NCI-H146 treated with DMSO at 0.1 percent for 48 hours (cell line): Measurements from ENCODE around the gene GAGE10.
"Not testable (repeated sequence)": the region's sequence is repeated elsewhere in the genome, so short reads cannot be mapped to it uniquely, and the experiment has no call there.

ENCODE experiments used
- DNase-seq: peaks from one replicate; lab custom pipeline; 2025; ENCODE audit not compliant: unreplicated experiment; lab: John Stamatoyannopoulos, UW

Gene GAGE10

GRCh38 chrX:49276207-49276606 lies 27.2 kb upstream of the GAGE10 start:
- DNase-seq: no peak

GRCh38 chrX:49276671-49277534 lies 26.5 kb upstream of the GAGE10 start:
- no peak for DNase-seq

DNA sequence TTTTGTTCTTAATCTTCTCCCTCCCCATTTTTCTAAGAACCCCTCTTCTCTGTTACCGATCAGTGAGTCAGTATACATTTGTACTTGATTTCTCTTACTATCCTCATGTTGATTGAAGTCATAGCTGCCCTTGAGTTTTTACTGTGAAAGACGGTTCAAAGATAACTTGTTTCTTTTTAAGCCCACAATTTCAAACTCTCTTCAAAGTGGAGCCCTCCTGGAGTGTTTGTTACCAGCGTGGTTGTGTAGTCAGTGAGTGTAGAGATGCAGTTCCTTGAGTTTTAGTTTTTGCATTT lies 26.0 kb upstream of the GAGE10 start:
- DNase-seq: no peak

GRCh38 chrX:49278081-49278480 lies 25.4 kb upstream of the GAGE10 start:
- no peak for DNase-seq

DNA sequence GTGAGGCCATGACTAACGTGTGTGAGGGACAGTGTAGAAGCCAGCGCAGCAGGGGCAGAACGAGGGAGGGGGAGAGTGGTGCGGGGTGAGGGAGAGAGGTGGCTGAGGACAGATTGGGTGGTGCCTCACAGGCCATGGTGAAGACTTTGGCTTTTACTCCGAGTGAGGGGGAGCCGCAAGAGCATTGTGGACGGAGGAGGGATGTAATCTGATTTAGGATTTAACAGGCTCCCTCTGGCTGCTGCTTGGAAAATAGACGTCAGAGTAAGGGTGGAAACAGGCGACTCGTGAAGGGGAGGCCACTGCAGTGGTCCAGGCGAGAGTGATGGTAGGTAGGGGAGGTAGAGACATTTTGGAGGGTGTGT lies 20.8 kb upstream of the GAGE10 start:
- no peak for DNase-seq

GRCh38 chrX:49284212-49284611 lies 19.2 kb upstream of the GAGE10 start:
- no peak for DNase-seq

- DNase-seq: no peak
Measured at GRCh38 chrX:49286136-49286535, 17.3 kb upstream of the GAGE10 start.

- no peak for DNase-seq
Measured at GRCh38 chrX:49286581-49286980, 16.9 kb upstream of the GAGE10 start.

DNA sequence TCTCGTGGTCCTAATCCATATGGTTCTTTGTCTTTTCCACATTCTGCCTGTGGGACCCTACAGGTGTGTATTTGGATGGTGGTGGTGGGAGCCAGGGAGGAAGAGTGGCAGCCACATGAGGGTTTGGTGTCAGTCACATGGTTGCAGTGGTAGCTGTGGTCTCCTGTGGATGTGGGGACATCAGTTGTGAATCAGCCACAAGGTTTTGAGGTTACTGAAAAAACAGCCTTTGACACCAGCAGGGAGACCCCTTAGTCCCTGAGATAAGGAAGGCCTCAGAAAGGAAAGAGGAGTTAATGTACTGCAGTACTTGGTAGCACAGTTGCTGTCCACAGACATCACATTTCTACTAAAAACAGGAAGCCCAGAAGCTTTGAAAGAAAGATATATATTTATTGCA lies 15.8 kb upstream of the GAGE10 start:
- DNase-seq: no peak

- DNase-seq: no peak
Measured at GRCh38 chrX:49290215-49290614, 13.2 kb upstream of the GAGE10 start.

DNA sequence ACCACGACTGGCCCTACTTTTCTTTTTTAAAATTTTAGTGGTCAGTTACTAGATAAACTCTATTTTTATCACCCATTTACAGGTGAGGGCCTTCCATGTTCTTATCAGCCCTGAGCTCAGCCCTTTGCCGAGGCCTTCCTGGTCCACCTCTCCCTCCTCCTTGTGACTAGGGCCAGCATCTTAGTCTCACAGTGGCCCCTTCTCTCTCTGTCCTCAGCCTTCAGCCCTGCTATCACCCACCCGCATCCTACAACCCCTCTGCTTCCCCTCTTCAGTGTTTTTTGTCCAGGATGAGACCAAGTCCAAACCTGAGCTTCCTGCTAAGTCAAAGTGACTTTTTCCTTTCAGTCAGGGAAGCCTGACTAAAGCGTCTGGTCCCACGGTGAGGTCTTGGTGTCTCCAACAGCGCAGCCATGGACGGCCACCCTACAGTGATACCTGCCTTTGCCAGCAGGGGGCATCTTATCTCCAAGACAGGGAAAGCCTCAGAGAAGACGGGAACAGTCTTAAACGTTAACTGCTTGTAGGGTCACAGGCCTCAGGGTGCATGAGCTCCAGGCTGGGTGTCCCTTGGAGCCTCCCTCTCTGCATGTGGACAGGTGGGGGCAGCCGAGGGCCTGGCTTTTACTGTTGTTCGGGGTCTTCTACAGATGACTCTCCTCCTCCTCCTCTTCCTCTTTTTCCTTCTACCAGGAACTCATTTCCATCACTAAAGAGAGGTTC lies 11.7 kb upstream of the GAGE10 start:
- no peak for DNase-seq

- DNase-seq: no peak
Measured at GRCh38 chrX:49292400-49293362, 10.8 kb upstream of the GAGE10 start.

- DNase-seq: not testable (repeated sequence)
Measured at GRCh38 chrX:49299293-49299692, 4.2 kb upstream of the GAGE10 start.

- no peak for DNase-seq
Measured at GRCh38 chrX:49300703-49301102, 2.7 kb upstream of the GAGE10 start.

- DNase-seq: not testable (repeated sequence)
Measured at GRCh38 chrX:49307775-49308174, 4.3 kb downstream of the GAGE10 start.

GRCh38 chrX:49308604-49309269 lies 5.3 kb downstream of the GAGE10 start:
- no peak for DNase-seq

- no peak for DNase-seq
Measured at GRCh38 chrX:49309401-49309981, 6.0 kb downstream of the GAGE10 start.

GRCh38 chrX:49310371-49310770 lies 6.9 kb downstream of the GAGE10 start:
- no peak for DNase-seq

- DNase-seq: no peak
Measured at GRCh38 chrX:49312176-49312575, 8.7 kb downstream of the GAGE10 start.

- DNase-seq: no peak
Measured at GRCh38 chrX:49316085-49316484, 12.6 kb downstream of the GAGE10 start.

- not testable (repeated sequence) for DNase-seq
Measured at GRCh38 chrX:49321737-49322136, 18.3 kb downstream of the GAGE10 start, which contains the start of gene GAGE12J. TSS of gene GAGE12J (plus strand) at chrX:49322037. CDS start at chrX:49323194, 1,157 bp downstream.
